ENCODE results near the gene FRMD4A.

- TF ChIP-seq POLR2AphosphoS5 (IDR thresholded peaks at IDR 0.05; ENCODE audit: low read depth, low read length) (no peak), POLR2A (IDR thresholded peaks at IDR 0.05; ENCODE audit: low read depth, low read length) (no peak), TAF1 (IDR thresholded peaks at IDR 0.05; ENCODE audit: low read depth, low read length) (no peak), SPI1 (IDR thresholded peaks at IDR 0.05; ENCODE audit: low read depth, low read length) (peak; percentile 28; the same call in 1 of the 2 replicates)
Measured at GRCh38 chr10:13907570-13907969, 423.2 kb downstream of the FRMD4A start.
